NCI-H82 treated with DMSO at 0.1 percent for 48 hours (cell line): Measurements from ENCODE around the gene TNIK.
"Not testable (repeated sequence)": the region's sequence is repeated elsewhere in the genome, so short reads cannot be mapped to it uniquely, and the experiment has no call there.

Experiments used
- DNase-seq: peaks from one replicate; lab custom pipeline; 2025; ENCODE audit not compliant: unreplicated experiment; lab: John Stamatoyannopoulos, UW

Gene TNIK

DNA sequence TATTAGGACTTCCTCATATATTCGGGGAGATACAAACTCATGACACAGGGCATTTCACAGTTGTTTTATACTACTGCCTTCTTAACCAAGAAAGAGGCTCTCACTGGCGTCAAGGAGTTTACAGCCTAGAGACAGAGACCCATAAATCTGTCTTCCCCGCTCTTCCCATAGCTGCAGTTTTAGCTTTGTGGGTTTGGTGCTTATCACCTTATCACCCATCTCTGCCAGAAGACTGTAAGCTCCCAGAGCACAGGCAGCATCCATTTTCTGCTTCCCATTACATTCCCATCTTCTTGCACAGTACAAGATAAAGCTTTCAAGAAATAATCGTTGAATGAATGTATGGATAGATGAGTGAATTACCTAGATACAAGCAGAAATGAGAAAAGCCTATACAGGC is 144.3 kb downstream of the TNIK start:
- DNase-seq = no peak

DNA sequence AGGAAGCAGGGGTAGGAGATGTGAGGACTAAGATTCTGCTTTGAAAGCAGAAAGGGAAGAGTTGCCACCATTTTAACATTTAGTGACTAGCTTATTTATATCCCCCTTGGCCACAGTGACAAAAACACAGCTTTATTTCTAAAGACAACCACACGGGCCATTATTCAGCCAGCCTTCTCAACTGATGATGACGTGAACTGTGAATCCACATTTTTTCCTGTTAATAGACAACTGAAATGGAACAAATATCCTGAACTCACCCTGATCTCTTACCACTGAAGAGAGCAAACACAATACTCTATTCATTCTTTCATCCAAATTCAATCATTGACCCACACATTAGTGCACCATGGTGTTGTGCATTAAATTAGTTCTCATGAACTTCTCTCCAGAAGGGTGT is 145.1 kb downstream of the TNIK start:
- DNase-seq = no peak

DNA sequence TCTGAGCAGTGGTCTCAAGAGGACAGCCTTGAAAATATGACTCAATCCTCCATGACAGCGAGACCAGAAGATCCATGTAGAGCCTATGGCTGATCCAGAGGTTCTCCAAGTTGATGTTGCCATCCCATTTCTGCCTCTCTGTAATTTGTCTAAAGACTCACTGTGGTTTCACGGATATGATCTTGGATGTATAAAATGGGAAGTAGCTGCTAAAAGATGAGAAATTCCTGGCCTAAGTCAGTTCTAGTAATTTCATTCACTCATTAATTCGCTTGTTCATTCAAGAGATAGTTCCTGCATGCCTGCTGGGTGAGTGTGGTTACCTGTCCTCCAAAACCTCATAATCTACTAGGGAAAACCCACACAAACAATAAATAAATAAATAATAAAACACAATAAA is 145.9 kb downstream of the TNIK start:
- DNase-seq = no peak

DNA sequence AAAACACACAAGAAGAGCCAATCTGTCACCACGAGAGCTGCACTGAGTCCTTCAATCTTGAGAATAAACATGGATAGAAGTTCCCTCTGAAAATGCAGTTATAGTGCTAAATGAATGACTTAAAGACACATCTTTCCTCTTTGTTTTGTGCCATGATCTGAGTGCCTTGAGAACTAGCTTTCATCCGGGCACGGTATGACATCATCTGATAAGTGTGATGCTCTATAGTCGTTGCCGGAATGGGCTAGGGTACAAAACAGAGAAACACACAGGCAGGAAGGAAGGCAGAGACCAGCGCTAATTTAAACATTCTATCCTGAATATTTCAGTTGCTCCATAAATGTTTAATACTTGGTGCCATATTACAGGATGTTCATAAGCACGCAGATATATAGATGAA is 146.5 kb downstream of the TNIK start:
- no peak for DNase-seq

DNA sequence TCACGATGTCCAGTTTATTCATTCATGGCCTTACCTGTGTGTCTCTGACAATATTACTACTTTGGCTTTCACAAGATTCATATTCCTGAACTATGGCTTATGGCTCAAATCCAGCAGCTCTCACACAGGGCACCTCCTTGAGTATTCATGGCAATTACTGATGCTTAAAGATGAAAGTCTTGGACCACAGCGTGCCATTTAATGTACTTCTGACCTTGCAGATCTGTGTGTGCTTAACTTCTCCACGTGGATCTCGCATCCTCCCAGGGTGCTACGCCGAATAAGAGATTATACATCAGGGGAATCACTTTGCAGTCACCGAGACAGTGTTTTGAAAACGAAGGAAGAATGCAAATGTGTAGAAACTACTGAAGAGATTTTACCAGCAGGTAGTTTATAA is 147.5 kb downstream of the TNIK start:
- no peak for DNase-seq

DNA sequence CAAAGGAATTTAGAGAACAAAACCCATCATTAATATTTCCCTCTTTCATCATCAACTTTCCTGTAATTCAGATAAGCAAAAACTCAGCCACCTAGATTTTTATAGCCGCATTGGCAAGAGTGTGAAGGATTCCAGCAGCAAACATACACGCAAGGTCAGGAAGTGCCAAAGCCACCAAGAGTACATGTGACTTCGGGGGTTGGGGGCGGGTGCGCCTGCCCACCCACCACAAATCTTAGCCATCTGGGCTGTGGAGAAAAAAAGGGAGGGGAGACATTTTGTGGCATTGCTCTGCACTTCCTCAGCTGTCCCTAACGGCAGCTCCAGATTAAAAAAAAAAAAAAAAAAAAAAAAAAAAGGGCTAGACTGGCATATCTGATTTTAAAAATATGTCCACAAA is 148.4 kb downstream of the TNIK start:
- DNase-seq = no peak

DNA sequence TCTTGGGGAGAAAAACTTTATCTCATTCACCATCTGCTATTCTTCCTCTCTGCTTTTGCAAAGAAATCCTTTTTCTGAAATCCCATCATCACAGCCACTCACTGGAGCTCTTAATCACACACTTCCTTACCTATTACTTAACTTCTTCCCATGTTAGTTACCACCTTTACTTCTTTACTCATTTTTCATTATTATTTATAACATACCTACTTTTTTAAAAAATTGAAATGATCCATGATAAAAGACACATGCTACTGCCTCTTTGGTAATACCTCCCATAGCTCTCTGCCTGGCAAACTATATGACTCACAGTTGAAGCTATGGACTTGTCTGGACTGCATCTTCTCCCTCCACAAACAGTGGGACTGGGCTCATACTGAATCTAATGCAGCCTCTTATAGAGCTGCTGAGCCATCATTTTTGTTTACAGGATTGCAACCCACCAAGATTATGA is 150.3 kb downstream of the TNIK start:
- no peak for DNase-seq

DNA sequence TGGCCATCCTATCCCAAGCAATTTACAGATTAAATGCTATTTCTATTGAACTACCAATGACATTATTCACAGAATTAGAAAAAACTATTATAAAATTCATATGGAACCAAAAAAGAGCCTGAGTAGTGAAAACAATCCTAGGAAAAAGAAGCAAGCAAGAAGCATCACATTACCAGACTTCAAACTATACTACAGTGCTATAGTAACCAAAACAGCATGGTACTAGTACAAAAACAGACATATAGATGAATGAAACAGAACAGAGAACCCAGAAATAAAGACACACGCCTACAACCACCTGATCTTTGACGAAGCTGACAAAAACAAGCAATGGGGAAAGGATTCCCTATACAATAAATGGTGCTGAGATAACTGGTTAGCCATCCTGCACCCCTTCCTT is 152.2 kb downstream of the TNIK start:
- DNase-seq = no peak

DNA sequence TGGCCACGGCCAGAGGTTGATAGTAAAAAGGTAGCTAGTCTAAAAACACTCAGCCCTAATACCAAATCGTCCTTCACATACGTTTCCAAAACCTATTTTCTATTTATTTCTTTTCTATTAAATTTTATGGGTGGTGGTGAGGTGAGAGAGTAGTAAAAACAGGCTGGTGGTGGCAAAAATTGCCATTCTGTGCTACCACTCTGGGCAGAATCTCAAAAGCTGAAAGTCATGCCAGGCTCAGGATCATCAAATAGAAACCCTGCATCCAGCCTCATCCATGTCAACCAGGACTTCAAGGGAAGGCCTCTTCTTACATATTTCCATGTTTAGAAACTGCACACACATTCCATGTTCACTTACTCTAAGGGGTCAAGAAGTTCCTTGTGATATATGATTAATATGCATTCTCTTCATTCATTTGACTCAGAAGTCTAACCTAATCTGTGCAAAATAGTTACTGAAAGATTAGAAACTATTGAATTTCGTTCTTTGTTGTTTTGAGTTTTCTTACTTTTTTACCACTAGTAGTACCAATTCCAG is 153.1 kb downstream of the TNIK start:
- no peak for DNase-seq

DNA sequence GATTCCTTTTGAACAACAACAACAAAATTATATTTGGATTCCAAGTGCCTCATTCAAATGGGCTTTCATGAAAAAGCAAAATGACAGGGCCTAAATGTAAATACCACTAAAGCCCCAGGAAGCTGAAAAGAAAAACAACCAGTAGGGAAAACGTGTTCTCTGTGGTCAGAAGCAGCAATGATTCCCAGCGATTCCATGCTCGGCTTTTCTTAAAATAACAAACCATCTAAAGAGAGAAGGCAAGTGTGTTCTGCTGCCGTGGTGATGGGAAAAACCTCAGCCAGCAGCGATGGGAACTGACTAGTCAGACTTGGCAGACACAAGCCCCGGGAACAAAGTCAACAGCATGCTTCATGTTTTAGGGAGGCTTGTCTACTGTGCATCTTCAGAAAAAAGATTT is 153.6 kb downstream of the TNIK start:
- no peak for DNase-seq

DNA sequence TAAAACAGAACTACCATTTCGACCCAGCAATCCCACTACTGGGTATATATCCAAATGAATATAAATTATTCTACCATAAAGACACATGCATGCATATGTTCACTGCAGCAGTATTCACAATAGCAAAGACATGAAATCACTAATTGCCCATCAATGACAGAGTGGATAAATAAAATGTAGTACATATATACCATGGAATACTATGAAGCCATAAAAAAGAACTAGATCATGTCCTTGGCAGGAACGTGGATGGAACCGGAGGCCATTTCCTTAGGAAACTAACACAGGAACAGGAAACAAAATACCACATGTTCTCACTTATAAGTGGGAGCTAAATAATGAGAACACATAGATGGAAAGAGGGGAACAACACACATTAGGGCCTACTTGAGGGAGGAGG is 154.4 kb downstream of the TNIK start:
- DNase-seq = not testable (repeated sequence)

DNA sequence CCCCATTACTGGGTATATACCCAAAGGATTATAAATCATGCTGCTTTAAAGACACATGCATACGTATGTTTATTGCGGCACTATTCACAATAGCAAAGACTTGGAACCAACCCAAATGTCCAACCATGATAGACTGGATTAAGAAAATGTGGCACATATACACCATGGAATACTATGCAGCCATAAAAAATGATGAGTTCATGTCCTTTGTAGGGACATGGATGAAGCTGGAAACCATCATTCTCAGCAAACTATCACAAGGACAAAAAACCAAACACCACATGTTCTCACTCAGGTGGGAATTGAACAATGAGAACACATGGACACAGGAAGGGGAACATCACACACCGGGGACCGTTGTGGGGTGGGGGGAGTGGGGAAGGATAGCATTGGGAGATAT is 155.7 kb downstream of the TNIK start:
- not testable (repeated sequence) for DNase-seq

DNA sequence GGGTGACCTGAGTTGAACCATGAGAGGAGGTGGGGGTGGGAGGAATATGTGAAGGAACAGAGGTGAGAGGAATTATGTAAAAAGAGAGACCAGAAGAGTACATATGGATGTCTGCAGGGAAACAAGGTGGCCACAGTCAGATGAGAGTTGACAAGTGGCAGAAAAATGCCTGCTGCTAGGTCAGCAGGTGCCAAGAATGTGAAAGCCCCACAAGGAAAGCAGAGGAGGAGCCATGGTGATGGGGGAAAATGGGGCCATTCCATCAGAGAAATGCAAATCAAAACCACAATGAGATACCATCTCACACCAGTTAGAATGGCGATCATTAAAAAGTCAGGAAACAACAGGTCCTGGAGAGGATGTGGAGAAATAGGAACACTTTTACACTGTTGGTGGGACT is 156.2 kb downstream of the TNIK start:
- not testable (repeated sequence) for DNase-seq

DNA sequence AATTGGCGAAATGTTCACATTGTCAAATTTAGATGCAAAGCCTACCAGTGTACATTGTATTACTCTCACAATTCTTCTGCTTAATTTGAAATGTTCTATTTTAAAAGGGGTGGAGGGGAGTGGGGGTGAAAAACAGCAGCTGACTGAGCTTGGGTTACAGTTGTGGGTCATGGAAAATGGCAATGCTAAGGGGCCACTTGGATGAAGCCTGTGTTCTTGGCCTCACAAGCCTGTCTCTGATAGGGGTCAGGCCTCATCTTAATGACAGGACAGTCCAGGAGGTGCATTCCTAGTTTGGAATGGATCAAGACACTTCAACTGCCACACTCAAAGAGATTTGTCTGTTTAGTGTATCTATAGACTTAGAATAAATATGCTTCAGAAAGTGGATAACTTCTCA is 158.2 kb downstream of the TNIK start:
- no peak for DNase-seq

DNA sequence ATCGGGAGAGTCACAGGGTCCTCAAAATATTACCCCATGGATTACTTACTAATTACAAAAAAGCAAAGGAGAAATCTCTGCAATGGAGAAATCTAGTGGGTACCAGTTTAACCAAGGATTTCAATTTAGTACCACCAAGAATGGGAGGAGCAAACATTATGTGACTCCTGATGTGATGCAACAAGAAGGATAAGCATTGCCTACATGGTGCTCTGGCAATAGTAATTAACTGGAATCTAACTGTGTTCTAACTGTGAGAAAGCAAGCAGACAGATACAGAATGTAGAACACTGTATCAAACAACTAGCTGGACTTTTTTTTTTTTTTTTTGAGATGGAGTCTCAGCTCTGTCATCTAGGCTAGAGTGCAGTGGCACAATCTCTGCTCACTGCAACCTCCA is 159.2 kb downstream of the TNIK start:
- DNase-seq = no peak

DNA sequence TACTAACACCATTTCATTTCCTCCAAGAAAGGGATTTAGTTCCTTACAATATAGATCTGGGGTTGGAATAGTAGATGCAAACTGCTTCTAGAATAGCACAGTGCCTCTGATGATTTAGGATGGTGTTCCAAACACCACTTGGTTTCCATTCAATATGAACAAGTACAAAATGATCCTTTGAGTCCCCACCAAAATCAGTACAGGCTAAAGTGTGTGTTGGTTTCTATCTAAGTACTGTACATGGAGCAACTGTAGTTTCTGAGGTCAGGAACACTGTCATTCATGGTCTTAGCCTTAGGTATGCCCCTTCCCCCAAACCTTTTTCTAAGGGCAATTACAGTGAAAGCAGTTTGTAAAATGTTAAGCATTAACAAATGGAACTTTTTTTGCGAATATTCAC is 162.3 kb downstream of the TNIK start:
- DNase-seq = no peak

DNA sequence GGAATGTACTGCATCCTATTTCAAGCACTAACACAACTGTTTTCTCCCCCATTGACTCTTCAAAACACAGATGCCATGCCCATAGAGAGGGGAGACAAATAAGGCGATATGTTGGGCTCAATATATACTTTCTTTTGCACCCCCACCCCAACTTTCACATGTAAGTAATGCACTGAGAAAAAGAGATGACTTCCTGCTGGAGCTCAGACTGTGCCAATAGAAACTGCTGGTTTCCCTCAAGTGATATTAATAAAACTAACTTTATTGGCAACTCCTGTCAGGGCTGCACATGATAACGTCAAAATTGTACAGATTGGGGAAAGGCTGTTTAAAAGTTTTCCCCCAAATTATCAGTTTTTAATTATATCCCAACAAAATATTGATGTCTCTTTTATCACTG is 163.0 kb downstream of the TNIK start:
- no peak for DNase-seq

DNA sequence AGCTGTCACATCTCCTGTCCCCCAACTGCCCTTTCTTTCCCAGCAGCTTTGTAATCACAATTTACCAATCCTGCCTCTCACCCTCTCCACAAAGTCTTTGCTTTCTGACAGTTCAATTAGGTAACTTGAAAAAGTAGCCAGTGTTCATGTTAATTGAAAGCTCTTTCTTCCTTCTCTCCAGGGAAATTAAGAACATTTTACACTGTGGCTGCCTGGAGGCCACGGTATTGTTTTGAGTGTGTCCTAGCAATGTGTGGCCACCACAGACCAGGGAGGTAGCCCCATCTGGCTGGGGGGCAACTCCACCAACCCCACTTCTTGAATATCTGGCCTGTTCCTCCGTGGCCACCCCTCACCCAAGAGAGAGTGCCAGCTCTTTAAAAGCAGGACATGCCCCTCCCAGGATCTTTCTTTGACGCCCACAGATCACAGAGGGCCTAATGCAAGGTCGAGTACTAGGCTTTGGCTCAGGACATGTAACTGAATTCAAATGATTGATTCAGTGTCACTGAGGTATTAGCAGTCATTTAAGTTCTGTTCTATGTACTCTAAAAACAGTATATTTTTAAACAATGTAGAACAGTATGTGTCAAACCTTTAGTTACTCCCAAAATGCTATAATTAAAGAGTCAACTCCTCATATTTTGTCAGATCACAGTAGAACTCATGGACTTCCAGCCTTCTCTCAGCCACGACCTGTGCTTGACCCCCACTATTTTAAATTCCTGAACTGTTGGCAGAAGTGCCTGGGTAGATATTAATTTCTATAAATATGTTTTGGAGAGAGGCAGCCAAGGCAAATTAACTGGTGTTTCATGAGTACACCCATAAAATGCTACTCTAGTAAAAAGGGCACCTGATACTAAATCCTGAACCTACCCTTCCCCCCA is 164.5 kb downstream of the TNIK start:
- DNase-seq = no peak

DNA sequence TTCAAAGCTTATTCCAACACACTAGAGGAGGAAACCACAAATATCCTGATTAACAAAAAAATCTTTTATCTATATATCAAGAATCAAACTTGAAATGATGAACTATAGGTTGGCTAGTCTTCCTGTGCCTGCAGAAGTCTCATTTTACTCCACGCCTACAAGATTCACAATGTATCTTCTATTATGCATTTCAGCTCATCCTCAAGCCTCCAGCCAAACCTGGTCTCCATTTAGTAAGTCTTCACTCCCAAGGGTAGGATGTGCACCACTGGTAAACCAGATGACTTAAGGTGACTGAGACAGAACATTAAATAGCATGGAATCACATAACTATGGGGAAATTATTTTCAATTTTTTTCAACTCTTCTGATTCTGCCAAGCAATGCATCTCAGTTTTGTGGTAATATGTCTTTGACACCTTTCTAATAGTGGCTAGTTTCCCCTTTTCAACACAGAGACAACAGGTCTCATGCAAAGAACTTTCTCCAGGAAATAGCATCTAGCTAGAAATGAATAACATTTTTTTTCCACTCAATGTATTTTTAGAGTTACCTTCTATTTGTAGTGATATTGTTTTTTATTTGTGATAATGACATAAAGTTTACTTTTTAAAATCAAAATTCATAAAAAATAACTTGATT is 166.9 kb downstream of the TNIK start:
- no peak for DNase-seq

DNA sequence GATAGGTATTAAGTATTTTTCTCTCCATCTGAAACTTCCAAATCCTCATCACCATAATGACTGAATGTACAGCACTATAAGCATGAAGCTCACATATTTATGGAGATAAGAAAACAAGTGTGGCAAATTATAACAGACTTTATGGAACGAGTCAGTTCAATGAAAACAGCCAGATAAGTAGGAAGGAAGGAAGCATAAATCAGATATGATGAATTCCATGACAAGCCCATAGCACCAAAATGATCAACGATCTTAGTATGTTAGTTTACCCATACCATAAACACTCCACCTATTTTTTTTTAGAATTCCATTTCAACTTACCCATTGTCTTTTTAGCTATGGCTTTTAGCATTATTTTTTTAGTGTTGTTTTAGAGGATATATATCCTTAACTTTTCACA is 169.5 kb downstream of the TNIK start:
- no peak for DNase-seq

DNA sequence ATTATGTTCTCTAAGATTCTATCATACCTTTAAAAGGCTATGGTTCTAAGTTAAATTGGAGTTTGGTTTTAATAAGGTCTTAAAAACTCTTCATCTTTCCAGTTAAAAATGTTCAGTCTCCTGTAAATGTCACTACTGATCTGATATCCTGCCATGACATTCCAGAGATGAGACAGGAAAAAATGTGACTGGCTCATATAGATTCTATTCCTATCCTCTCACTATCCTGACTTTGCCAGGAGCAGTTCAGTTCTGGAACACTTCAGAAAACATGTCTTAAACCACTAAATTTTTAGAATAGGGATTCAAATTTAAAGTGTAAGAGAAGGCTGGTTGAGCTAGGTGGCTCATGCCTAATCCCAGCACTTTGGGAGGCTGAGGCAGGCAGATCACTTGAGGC is 170.9 kb downstream of the TNIK start:
- DNase-seq = no peak

DNA sequence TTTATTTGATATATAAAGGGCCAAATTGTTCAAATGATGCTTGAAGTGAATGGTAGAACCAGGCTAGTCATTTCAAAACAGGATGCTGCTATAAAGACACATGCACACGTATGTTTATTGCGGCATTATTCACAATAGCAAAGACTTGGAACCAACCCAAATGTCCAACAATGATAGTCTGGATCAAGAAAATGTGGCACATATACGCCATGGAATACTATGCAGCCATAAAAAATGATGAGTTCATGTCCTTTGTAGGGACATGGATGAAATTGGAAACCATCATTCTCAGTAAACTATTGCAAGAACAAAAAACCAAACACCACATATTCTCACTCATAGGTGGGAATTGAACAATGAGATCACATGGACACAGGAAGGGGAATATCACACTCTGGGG is 172.4 kb downstream of the TNIK start:
- DNase-seq = not testable (repeated sequence)
